HepG2 (cell line): ENCODE measurements around the gene IST1. TPM values are rescaled to one million over a fixed set of nuclear protein-coding genes. Genes with fewer than 3 reads are reported as not detected.

ENCODE experiments used
- ADNP ChIP-seq: sonication (generic); formaldehyde crosslinking; IDR thresholded peaks from 2 replicates; pipeline ENCODE4 v1.4.0; 2020; ENCODE audit warnings: missing genetic modification reagents
- LCORL ChIP-seq, 2 experiments: fragments of 450-650 bp in 1 of 2; sonication (generic) in 1 of 2; formaldehyde crosslinking in 1 of 2; IDR thresholded peaks; 2 replicates each; pipeline versions ENCODE4 v1.5.0 to v1.6.1; 2017 to 2020; ENCODE audit warnings: antibody characterized with exemption in 1 of 2, missing genetic modification reagents in 1 of 2
- MZF1 ChIP-seq: sonication (generic); formaldehyde crosslinking; IDR thresholded peaks from 2 replicates; pipeline ENCODE4 v1.8.1; 2023; ENCODE audit warnings: mild to moderate bottlenecking, missing genetic modification reagents, borderline replicate concordance
- NRL ChIP-seq: sonication (generic); formaldehyde crosslinking; IDR thresholded peaks from 2 replicates; pipeline ENCODE4 v1.5.0; 2020; ENCODE audit warnings: missing genetic modification reagents, mild to moderate bottlenecking, moderate library complexity, borderline replicate concordance
- ZFAT ChIP-seq: sonication (generic); formaldehyde crosslinking; conservative IDR thresholded peaks from 2 replicates; pipeline ENCODE4 v1.8.1; 2023; ENCODE audit warnings: missing genetic modification reagents, inconsistent platforms
- ZNF207 ChIP-seq: fragments of 450-650 bp; IDR thresholded peaks from 2 replicates; pipeline ENCODE4 v1.6.1; 2016; ENCODE audit warnings: antibody characterized with exemption, borderline replicate concordance
- ZNF563 ChIP-seq: sonication (generic); formaldehyde crosslinking; IDR thresholded peaks from 2 replicates; pipeline ENCODE4 v1.8.0; 2022; ENCODE audit warnings: mild to moderate bottlenecking, moderate library complexity, missing genetic modification reagents
- ZNF660 ChIP-seq: sonication (generic); formaldehyde crosslinking; IDR thresholded peaks from 2 replicates; pipeline ENCODE4 v1.5.1; 2020; ENCODE audit warnings: mild to moderate bottlenecking, low read depth, missing genetic modification reagents, borderline replicate concordance
- ZSCAN30 ChIP-seq: sonication (generic); formaldehyde crosslinking; IDR thresholded peaks from 2 replicates; pipeline ENCODE4 v1.5.0; 2020; ENCODE audit warnings: mild to moderate bottlenecking, missing genetic modification reagents
- polyA plus RNA-seq, 8 experiments: library from polyadenylated mRNA; depleted of rRNA in 3 of 8; stranded (reverse) in 7 of 8; unstranded in 1 of 8; fragments of >200 nt; fragmentation: Illumina TruSeq in 4 of 8; extraction: Trizol in 4 of 8; gene quantifications; 2 replicates each; pipeline versions ENCODE4 v1.2.1 to v1.2.3, GENCODE V29; 2011 to 2016; ENCODE audit warnings: low read depth in 4 of 8, missing spikeins in 1 of 8, mixed read lengths in 1 of 8; ENCODE audit not compliant: insufficient read depth in 1 of 8
- total RNA-seq, 5 experiments: library from RNA; depleted of rRNA; stranded (reverse); fragments of >200 nt; fragmentation: Illumina TruSeq; extraction: Trizol; gene quantifications; 2 replicates each; pipeline ENCODE4 v1.2.3, GENCODE V29; 2016; ENCODE audit warnings: low read depth in 1 of 5
- TF ChIP-seq, protein P1 (sequence below): sonication (generic); formaldehyde crosslinking; IDR thresholded peaks from 2 replicates; pipeline ENCODE4 v1.5.0; 2020; ENCODE audit warnings: mild to moderate bottlenecking, missing genetic modification reagents, borderline replicate concordance
- TF ChIP-seq, protein P2 (sequence below): sonication (generic); formaldehyde crosslinking; IDR thresholded peaks from 2 replicates; pipeline ENCODE4 v1.4.0; 2020; ENCODE audit warnings: missing genetic modification reagents
- TF ChIP-seq, protein P3 (sequence below): IDR thresholded peaks from 2 replicates; pipeline ENCODE4 v1.6.1; 2016
- TF ChIP-seq, protein P4 (sequence below): IDR thresholded peaks from 2 replicates; pipeline ENCODE4 v1.6.1; 2016; ENCODE audit warnings: low read depth
- TF ChIP-seq, protein P5 (sequence below): sonication (generic); formaldehyde crosslinking; conservative IDR thresholded peaks from 2 replicates; pipeline ENCODE4 v1.4.0; 2020; ENCODE audit warnings: missing genetic modification reagents

IST1 gene
- total and polyA plus RNA-seq, 2 of the 13 experiments (the other 11 are each of a cell fraction or from before 2014, with no cell fraction given) = 346 to 415 TPM

DNA sequence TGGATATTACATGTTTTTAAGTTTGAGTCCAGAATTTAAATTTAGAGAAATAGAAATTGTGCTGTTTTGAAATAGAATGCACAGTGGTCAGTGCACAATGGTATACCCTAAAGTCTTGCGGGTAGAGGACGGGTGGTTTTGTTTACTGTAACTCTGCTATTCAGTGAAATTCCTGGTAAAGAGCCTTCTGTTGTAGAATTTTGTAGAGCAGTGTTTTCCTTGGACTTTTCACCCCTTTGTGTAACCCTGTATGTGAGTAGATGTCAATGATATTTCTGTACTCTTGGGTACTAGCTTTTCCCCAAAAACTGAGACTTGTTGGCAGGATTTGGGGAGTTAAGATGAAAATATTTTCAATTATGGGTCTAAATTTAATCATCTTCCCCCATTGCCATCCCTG, 19.5 kb downstream of the IST1 start (continued):
- TF ChIP-seq, protein P1, sequence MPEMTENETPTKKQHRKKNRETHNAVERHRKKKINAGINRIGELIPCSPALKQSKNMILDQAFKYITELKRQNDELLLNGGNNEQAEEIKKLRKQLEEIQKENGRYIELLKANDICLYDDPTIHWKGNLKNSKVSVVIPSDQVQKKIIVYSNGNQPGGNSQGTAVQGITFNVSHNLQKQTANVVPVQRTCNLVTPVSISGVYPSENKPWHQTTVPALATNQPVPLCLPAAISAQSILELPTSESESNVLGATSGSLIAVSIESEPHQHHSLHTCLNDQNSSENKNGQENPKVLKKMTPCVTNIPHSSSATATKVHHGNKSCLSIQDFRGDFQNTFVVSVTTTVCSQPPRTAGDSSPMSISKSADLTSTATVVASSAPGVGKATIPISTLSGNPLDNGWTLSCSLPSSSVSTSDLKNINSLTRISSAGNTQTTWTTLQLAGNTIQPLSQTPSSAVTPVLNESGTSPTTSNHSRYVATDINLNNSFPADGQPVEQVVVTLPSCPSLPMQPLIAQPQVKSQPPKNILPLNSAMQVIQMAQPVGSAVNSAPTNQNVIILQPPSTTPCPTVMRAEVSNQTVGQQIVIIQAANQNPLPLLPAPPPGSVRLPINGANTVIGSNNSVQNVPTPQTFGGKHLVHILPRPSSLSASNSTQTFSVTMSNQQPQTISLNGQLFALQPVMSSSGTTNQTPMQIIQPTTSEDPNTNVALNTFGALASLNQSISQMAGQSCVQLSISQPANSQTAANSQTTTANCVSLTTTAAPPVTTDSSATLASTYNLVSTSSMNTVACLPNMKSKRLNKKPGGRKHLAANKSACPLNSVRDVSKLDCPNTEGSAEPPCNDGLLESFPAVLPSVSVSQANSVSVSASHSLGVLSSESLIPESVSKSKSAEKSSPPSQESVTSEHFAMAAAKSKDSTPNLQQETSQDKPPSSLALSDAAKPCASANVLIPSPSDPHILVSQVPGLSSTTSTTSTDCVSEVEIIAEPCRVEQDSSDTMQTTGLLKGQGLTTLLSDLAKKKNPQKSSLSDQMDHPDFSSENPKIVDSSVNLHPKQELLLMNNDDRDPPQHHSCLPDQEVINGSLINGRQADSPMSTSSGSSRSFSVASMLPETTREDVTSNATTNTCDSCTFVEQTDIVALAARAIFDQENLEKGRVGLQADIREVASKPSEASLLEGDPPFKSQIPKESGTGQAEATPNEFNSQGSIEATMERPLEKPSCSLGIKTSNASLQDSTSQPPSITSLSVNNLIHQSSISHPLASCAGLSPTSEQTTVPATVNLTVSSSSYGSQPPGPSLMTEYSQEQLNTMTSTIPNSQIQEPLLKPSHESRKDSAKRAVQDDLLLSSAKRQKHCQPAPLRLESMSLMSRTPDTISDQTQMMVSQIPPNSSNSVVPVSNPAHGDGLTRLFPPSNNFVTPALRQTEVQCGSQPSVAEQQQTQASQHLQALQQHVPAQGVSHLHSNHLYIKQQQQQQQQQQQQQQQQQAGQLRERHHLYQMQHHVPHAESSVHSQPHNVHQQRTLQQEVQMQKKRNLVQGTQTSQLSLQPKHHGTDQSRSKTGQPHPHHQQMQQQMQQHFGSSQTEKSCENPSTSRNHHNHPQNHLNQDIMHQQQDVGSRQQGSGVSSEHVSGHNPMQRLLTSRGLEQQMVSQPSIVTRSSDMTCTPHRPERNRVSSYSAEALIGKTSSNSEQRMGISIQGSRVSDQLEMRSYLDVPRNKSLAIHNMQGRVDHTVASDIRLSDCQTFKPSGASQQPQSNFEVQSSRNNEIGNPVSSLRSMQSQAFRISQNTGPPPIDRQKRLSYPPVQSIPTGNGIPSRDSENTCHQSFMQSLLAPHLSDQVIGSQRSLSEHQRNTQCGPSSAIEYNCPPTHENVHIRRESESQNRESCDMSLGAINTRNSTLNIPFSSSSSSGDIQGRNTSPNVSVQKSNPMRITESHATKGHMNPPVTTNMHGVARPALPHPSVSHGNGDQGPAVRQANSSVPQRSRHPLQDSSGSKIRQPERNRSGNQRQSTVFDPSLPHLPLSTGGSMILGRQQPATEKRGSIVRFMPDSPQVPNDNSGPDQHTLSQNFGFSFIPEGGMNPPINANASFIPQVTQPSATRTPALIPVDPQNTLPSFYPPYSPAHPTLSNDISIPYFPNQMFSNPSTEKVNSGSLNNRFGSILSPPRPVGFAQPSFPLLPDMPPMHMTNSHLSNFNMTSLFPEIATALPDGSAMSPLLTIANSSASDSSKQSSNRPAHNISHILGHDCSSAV (CRISPR knock-in tag) = no peak
- TF ChIP-seq ZNF207 (no peak), ZNF563 (no peak), LCORL (IDR thresholded peaks at IDR 0.05) (no peak), LCORL (CRISPR knock-in tag; IDR thresholded peaks at IDR 0.05) (peak; percentile 65; the same call in 1 of the 2 replicates), NRL (CRISPR knock-in tag) (no peak), MZF1 (CRISPR knock-in tag) (no peak), ADNP (CRISPR knock-in tag) (no peak), ZSCAN30 (no peak), ZNF660 (no peak), ZFAT (CRISPR knock-in tag) (no peak)
- TF ChIP-seq, protein P2, sequence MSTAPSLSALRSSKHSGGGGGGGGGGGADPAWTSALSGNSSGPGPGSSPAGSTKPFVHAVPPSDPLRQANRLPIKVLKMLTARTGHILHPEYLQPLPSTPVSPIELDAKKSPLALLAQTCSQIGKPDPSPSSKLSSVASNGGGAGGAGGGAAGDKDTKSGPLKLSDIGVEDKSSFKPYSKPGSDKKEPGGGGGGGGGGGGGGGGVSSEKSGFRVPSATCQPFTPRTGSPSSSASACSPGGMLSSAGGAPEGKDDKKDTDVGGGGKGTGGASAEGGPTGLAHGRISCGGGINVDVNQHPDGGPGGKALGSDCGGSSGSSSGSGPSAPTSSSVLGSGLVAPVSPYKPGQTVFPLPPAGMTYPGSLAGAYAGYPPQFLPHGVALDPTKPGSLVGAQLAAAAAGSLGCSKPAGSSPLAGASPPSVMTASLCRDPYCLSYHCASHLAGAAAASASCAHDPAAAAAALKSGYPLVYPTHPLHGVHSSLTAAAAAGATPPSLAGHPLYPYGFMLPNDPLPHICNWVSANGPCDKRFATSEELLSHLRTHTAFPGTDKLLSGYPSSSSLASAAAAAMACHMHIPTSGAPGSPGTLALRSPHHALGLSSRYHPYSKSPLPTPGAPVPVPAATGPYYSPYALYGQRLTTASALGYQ (CRISPR knock-in tag) = no peak
- TF ChIP-seq, protein P3, sequence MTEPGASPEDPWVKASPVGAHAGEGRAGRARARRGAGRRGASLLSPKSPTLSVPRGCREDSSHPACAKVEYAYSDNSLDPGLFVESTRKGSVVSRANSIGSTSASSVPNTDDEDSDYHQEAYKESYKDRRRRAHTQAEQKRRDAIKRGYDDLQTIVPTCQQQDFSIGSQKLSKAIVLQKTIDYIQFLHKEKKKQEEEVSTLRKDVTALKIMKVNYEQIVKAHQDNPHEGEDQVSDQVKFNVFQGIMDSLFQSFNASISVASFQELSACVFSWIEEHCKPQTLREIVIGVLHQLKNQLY (CRISPR knock-in tag) = no peak
- TF ChIP-seq, protein P4, sequence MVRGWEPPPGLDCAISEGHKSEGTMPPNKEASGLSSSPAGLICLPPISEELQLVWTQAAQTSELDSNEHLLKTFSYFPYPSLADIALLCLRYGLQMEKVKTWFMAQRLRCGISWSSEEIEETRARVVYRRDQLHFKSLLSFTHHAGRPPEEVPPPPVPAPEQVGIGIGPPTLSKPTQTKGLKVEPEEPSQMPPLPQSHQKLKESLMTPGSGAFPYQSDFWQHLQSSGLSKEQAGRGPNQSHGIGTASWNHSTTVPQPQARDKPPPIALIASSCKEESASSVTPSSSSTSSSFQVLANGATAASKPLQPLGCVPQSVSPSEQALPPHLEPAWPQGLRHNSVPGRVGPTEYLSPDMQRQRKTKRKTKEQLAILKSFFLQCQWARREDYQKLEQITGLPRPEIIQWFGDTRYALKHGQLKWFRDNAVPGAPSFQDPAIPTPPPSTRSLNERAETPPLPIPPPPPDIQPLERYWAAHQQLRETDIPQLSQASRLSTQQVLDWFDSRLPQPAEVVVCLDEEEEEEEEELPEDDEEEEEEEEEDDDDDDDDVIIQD (CRISPR knock-in tag) = no peak
- TF ChIP-seq, protein P5, sequence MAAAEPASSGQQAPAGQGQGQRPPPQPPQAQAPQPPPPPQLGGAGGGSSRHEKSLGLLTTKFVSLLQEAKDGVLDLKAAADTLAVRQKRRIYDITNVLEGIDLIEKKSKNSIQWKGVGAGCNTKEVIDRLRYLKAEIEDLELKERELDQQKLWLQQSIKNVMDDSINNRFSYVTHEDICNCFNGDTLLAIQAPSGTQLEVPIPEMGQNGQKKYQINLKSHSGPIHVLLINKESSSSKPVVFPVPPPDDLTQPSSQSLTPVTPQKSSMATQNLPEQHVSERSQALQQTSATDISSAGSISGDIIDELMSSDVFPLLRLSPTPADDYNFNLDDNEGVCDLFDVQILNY = no peak
